ENCODE data around the gene RAE1. TPM values are rescaled to one million over a fixed set of nuclear protein-coding genes. Genes with fewer than 3 reads are reported as not detected.

The RAE1 gene
- total RNA-seq, 3 donors from 2014 or later, result 13.8 to 26.9 (median 17.4) TPM

DNA sequence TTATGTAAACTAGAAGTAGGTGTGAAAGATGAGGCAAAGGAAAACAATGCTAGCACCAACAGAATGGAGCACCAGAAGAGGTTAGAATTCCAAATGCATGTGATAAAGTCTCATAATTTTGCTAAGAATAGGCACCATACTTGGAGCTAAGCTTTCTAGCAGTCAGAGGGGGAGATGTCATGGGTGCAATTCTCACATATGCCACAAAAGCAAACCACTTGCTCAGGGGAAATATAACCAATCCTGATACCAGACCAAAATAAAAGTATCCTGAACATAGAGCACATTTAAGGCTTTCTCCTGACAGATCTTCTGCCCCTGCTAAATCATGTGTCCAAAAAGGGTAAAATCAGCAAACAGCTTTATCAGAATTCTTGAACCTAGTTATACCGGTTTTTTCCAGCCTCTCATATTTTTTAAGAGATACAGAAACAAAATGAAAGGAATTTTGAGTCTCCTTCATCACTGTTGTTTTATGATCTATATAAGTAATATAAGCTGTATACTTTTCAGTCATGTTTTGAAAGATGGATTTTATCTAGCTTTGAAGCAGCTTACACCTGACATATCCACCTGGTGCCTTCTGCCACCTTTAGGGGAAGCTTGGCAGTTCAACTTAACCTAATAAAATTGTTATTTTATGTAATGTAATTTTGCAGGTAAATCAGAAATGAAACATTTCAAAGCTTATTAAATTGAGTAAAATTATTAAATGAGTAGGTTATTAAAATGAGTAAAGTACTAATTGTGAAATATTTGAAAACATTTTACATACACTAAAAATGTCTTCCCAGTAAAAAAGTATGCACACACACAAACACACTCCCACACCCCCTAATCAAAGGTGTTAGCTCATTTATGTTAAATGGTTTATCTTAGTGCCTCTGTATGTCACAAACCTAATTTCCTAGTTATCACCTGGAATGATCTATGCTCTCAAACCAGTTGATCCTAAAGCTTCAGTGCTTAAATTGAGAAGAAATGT is 18.7 kb upstream of the RAE1 start:
- Histone ChIP-seq H3K4me1 (no peaks in the 10 kb centered on the region), H3K27ac (no peak overlapping the region), H3K9me3 (no peaks in the 10 kb centered on the region), H3K4me3 (no peak overlapping the region), H3K36me3 (no peaks in the 10 kb centered on the region), H3K27me3 (peaks cover 0 to 5% of the 10 kb centered on the region in 2 donors)
- intact Hi-C loops (cut with DNase I; ENCODE audit: low total_unique reads), result no loop called here
- DNase-seq (ENCODE audit: low spot score in 2 of 2), result no peak
- TF ChIP-seq, protein P1, sequence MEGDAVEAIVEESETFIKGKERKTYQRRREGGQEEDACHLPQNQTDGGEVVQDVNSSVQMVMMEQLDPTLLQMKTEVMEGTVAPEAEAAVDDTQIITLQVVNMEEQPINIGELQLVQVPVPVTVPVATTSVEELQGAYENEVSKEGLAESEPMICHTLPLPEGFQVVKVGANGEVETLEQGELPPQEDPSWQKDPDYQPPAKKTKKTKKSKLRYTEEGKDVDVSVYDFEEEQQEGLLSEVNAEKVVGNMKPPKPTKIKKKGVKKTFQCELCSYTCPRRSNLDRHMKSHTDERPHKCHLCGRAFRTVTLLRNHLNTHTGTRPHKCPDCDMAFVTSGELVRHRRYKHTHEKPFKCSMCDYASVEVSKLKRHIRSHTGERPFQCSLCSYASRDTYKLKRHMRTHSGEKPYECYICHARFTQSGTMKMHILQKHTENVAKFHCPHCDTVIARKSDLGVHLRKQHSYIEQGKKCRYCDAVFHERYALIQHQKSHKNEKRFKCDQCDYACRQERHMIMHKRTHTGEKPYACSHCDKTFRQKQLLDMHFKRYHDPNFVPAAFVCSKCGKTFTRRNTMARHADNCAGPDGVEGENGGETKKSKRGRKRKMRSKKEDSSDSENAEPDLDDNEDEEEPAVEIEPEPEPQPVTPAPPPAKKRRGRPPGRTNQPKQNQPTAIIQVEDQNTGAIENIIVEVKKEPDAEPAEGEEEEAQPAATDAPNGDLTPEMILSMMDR (IDR thresholded peaks at IDR 0.05), result peak in 2 of 3 donors; percentile 10 to 48
- TF ChIP-seq POLR2AphosphoS5 (IDR thresholded peaks at IDR 0.05) (no peak), POLR2A (IDR thresholded peaks at IDR 0.05) (no peak)

DNA sequence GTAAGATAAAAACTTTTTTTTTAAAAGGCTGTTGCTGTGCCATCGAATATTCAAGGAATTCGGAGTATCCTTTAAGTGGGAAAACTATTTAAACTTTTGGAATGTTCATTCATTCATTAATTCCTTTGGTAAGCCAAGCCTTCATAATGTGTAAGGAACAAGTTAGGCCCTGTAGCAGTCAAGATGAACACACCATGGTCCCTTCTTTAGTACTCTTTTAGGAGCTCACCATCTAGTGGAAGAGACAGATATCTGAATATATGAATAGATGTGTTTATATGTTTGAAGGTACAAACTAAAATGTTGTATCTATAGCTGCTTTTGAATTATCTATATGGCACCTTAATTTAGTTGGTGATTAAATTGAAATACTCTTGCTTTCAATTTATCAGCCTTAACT is 15.7 kb upstream of the RAE1 start:
- DNase-seq (ENCODE audit: low spot score in 2 of 2), result no peak
- TF ChIP-seq POLR2AphosphoS5 (IDR thresholded peaks at IDR 0.05) (no peak), POLR2A (IDR thresholded peaks at IDR 0.05) (no peak)
- TF ChIP-seq, protein P1 (IDR thresholded peaks at IDR 0.05), result no peak
- peaks cover 0 to 5% of the 10 kb centered on the region in 2 donors for H3K27me3 ChIP-seq
- intact Hi-C loops (cut with DNase I; ENCODE audit: low total_unique reads), result no loop called here
- no peak overlapping the region for H3K27ac ChIP-seq
- no peak overlapping the region for H3K4me3 ChIP-seq
- H3K36me3 ChIP-seq, result no peaks in the 10 kb centered on the region
- no peaks in the 10 kb centered on the region for H3K4me1 ChIP-seq
- H3K9me3 ChIP-seq, result no peaks in the 10 kb centered on the region

GRCh38 chr20:57341663-57342062 is 9.4 kb upstream of the RAE1 start:
- H3K4me3 ChIP-seq, result no peak overlapping the region
- no peaks in the 10 kb centered on the region for H3K9me3 ChIP-seq
- no peak for DNase-seq (ENCODE audit: low spot score in 2 of 2)
- TF ChIP-seq POLR2AphosphoS5 (IDR thresholded peaks at IDR 0.05) (no peak), POLR2A (IDR thresholded peaks at IDR 0.05) (no peak)
- TF ChIP-seq, protein P1 (IDR thresholded peaks at IDR 0.05), result no peak
- H3K36me3 ChIP-seq, result no peaks in the 10 kb centered on the region
- no peaks in the 10 kb centered on the region for H3K4me1 ChIP-seq
- intact Hi-C loops (cut with DNase I; ENCODE audit: low total_unique reads), result loop anchor here (10.0 kb wide), 1 partner anchor 247 kb away; no protein-coding TSS in a partner anchor
- no peak overlapping the region for H3K27ac ChIP-seq
- no peaks in the 10 kb centered on the region for H3K27me3 ChIP-seq

DNA sequence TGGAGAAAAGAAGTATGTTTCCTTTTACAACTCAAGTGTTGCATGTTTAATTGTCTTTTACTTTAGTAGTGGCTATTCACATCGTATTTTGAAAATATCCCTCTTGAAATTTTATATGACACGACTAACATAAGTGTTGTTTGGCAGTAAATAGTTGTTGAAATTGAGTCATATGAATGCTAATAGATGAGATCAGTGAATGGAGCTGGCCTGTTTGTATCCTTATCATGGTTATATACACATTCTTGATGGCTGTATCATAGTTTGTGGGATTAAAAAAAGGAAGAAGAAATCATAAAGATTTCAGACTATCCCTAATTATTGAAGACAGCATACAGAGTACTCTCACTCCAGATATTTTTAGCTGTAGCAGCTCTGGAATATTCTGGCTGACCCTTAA is 8.2 kb upstream of the RAE1 start:
- Histone ChIP-seq H3K27ac (no peak overlapping the region), H3K4me3 (no peak overlapping the region), H3K27me3 (no peaks in the 10 kb centered on the region), H3K36me3 (no peaks in the 10 kb centered on the region), H3K9me3 (no peaks in the 10 kb centered on the region), H3K4me1 (no peaks in the 10 kb centered on the region)
- TF ChIP-seq POLR2A (IDR thresholded peaks at IDR 0.05) (no peak), POLR2AphosphoS5 (IDR thresholded peaks at IDR 0.05) (no peak)
- TF ChIP-seq, protein P1 (IDR thresholded peaks at IDR 0.05), result no peak
- no peak for DNase-seq (ENCODE audit: low spot score in 2 of 2)
- intact Hi-C loops (cut with DNase I; ENCODE audit: low total_unique reads), result loop anchor here (10.0 kb wide), 1 partner anchor 248 kb away; no protein-coding TSS in a partner anchor

DNA sequence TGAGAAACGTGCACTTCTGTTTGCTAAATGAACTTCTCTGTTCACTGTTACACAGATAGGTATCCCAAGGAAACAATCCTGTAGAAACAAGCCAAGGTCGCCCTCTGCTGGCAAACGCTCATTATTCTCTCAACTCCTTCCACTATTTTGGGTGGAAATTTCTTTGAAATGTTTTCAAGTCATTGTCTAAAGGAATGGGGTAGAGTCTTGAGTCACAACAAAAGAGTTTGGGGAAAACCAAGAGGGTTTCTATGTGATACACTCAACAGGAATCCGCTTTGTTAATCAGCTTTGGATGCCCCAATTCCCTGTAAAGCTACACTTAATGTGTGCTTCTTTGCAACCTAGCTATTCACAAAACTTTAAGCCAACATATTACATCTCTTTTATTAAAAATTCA is 4.6 kb upstream of the RAE1 start:
- H3K9me3 ChIP-seq, result no peaks in the 10 kb centered on the region
- no peak overlapping the region for H3K27ac ChIP-seq
- no peaks in the 10 kb centered on the region for H3K36me3 ChIP-seq
- DNase-seq (ENCODE audit: low spot score in 2 of 2), result peak; percentile 64 to 75
- intact Hi-C loops (cut with DNase I; ENCODE audit: low total_unique reads), result loop anchor here (10.0 kb wide), 1 partner anchor 252 kb away; no protein-coding TSS in a partner anchor
- no peak overlapping the region for H3K4me3 ChIP-seq
- H3K4me1 ChIP-seq, result no peaks in the 10 kb centered on the region
- H3K27me3 ChIP-seq, result no peaks in the 10 kb centered on the region
- TF ChIP-seq, protein P1 (IDR thresholded peaks at IDR 0.05), result peak; percentile 54 to 80 (median 74)
- no peak for TF ChIP-seq POLR2A (IDR thresholded peaks at IDR 0.05)

Data from breast epithelium (tissue), 4 donors.